HG03103 (cell line): ENCODE data around the gene TSHZ2.

Experiments
- ATAC-seq: cut with Tn5 transposase; IDR thresholded peaks from one replicate; pipeline ENCODE4 v1.9.1; 2021; ENCODE audit warnings: low read depth; ENCODE audit not compliant: unreplicated experiment

The TSHZ2 gene

DNA sequence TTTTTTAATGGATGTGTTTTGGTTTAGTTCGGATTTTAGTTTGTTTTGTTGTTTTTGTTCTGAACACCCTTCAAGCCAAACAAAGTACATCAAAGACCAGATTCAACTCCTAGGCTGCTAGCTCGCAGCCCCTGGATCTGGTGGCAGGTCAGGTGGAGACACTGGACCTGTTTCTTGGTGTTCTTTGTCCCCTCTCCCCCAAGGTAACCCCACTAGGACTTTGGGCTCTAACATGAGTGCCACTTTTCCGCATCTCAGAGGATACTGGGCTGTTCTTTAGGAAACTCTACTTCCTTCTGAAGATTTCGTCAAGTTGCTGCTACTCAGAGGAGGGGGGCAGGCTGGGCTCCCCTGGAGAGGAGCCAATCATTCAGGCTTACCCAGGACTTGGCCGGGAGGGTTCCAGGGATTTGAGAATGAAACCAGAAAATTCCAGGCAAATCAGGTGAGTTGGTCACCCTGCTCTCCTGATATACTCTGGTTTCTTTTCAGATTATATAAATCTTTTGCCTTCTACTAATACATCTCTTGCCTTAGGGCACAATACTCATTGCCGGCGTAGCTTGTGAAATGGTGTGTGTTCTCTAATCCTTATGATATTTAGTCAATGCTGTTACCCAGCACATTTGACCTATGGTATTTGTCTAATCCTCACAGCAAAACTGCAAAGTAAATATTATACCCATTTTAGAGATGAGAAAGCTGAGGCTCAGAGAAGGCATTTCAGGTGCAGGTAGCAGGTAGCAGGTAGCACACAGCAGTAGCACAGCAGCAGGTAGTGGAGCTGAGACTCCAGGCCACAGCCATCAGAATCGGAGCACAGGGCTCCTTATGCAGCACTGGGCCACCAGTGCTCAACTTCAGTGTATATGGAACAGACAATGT is 291.6 kb downstream of the TSHZ2 start:
- ATAC-seq, result no peak

DNA sequence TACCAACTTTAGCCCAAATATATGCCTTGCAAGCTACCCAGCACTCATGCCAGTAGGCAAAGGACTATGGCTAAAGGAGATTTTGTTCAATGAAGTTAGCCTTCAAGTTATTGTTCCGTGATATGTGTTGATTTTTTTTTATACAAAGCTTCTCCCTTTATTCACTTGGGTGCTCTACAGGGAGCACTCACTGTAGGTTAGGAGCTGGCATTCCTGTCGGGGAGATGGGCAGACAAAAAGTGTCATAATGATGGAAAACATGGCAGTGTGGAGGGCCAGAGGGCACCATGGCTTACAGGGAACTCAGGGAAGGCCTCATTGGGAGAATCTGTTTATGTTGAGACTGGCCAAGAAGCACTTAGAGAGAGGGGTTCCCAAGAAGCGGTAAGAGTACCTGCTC is 292.4 kb downstream of the TSHZ2 start:
- ATAC-seq, result no peak

DNA sequence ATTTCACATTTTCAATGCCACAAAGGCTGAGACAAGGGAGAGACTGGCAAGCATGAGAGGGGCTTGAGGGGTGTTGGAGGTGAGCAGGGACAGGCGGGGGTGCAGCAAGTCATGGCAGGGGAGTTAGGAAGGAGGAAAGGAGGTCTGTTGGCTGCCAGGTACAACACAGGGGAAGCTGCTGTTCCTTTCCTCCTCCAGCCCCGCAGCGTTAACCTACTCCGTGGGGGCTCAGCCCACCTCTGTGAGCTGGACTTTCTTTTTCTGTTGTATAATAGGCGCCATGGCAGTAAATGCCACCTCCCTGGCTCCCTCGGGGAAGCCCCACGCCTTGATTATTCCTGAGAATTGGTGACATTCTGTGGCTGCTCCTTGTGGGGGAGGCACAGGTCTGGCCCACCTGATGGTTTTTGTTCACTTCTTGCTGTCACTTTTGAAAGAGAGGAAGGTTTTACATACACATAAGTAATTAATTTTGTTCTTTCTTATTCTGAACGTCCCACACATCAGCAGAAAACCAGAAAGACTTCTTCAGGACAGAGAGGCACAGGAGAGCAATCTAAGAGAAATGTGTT is 293.2 kb downstream of the TSHZ2 start:
- no peak for ATAC-seq

DNA sequence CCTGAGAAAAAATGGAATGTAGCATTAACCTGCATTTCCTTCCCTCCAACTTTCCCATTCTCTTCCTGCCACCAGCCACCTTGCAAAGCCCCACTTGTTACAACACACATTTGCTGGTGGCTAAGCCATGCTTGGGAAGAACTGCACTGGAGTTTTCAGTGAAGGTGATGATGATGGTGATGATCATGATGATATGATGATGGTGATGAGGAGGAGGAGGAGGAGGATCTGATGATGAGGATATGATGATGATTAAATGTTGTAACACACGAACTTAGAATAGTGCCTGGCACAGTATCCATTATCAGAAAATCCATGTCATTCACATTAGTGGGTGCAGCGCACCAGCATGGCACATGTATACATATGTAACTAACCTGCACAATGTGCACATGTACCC is 297.2 kb downstream of the TSHZ2 start:
- ATAC-seq, result no peak

DNA sequence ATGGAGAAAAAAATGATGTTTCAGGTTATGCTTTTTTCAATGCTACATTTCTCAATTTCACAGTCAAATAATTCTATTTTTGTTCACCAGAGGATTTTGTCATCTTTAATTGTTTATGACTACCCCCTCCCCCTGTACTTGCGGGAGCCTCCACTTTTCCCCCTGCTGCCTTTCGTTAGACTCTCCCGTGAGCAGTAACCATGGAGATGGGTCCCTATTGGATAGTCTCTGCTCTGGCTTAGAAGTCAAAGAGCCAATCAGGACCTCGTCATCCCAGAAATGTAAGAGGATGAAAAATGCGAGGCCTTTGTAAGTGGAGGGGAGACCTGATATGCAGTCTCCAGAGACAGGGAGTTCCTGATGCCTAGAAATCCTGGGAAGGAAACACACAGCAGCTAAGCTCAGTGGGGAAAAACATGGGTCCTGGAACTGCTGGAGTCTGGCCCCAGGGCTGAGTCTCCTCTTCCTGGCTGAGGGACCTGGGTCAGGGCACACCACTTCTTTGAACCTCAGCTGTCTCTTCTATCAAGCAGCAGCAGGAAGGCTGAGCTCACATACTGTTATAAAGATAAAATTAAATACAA is 298.7 kb downstream of the TSHZ2 start:
- ATAC-seq, result no peak

DNA sequence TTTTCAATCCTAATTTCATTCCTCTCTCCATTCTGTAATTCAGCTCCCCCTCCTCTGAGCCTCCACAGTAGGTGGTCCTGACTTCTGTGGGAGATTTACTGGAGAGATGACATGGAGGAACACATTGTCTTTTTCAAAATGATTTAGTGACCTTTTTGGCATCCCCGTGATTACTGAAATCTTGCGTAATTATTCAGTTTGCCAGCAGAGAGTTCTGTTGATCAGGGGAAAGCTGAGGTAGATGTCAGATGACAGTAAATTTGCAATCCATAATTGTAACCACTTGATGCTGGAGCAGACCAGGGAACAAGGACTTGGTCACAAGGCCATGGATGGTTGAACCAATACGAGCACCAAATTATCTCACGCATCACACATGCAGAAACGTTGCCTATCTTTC is 302.2 kb downstream of the TSHZ2 start:
- no peak for ATAC-seq

DNA sequence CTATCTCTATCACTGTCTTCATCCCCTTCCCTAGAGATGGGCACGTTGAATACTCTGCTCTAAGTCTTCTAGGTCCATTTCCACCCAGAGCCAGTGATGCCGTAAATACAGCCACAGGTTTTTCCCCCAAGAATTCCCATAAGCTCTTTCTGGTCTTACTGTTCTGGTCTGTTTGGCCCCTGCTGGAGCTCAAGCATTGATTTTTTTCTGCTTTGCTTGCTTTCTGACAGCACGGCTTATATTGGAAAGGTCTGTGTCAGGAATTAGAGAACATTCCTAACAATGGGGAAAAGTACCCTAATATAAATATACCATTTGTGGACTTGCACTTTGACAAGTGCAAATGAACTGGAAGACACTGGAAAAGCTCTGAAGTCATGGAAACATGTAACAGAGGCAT is 302.6 kb downstream of the TSHZ2 start:
- ATAC-seq, result no peak

DNA sequence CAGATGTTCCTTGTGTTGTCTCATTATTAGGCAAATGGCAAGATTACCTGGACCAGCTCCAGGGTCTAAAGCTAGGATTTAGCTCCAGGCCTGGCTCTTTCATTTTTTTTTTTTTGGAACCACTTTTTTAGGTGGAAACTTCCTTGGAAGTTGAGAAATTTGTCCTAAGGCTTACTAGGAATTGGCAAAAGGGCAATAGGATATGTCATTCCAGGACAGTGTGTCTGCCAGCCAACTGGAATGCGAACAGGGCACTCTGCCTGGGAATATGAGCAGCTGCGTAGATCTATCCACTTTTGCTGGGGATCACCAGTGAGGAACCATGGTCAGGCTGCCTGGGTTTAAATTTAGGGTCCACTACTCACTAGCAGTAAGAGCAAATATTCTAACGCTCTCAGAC is 304.0 kb downstream of the TSHZ2 start:
- no peak for ATAC-seq

DNA sequence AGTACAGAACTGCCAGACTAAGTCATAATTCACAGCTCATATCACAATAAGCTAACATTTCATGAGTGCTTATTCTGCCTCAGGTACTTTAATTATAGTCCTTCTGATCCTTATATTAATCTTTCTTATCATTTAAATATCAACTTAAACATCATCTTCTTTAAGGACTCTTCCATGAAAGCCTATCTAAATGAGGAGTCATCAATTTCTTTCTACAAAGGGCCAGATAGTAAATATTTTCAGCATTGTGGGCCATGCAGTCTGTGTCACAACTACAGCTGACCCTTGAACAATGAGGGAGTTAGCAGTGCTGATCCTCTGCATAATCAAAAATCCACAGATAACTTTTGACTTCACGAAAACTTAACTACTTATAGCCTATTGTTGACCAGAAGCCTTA is 306.4 kb downstream of the TSHZ2 start:
- ATAC-seq, result no peak

DNA sequence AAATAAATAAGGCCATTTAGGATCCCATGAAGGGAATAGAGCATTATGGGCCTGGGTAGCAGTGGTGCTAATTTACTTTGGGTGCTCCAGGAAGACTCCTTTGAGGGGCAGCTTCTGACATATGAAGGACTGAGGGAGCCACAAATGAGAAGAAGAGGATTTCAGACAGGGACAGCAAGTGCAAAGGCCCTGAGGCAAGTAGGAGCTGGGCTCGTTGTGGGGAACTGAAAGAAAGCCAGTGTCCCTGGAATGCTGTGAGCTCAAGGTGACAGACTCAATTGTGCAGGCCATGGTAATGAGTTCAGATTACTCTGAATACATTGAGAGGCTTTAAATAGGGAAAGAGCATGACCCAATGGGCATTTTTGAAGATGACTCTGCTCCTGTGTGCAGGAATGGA is 307.6 kb downstream of the TSHZ2 start:
- no peak for ATAC-seq

DNA sequence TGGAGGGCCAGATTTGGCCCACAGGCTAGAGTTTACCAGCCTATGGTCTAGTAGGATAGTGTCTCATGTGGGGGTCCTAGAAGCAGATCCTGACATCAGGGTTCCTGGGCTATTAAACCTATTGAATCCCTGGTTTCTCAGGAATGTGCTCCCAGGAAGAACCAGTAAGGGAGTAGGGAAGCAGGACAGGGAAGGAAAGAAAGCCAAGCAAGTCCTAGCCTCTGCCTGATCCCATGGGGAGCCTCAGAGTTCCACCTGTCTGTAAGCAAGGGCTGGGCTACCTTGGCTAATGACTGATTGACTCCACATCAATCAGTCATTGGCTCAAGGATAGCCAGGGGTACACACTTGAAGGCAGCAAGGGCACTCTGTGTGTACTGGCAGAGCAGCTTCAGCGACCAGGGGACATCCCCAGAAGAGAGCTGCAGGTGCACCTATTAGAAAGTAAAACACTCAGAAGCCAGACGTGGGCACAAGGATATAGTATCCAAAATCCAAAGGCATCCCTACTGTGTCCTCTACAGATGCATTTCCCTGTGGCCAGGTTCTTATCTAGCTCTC is 309.5 kb downstream of the TSHZ2 start:
- ATAC-seq, result no peak

DNA sequence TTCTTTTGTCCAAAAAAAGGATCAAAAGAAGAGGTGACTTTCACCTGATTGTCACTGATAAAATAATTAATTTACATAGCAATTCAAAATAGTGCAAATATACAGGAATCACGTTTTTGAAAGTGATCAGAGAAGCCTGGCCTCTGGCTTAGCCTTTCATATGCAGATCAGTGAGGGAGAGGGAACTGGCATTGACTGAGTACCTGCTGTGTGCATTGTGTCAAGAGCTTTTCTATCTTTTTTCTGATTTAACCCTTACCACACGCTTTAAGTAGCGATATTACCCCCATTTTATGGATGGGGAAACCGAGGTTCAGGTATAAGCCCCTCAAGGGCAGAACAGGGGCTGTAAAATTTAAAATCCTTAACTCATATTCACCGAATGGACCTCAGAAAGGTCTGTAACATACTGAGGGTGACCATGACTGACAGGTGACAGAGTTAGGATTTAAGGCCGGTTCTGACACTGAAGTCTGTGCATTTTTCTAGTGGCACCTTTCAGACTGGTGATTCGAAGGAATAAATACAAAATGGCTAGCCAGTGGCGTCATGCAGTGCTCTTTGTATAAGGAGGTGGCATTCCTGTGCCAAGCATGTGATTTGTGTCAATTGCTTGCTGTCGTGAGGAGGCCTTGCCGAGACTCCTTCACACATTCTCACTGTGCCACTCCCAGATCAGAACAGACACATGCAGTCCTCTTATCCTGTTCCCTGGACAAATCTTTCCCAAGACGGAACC is 310.2 kb downstream of the TSHZ2 start:
- ATAC-seq, result no peak

DNA sequence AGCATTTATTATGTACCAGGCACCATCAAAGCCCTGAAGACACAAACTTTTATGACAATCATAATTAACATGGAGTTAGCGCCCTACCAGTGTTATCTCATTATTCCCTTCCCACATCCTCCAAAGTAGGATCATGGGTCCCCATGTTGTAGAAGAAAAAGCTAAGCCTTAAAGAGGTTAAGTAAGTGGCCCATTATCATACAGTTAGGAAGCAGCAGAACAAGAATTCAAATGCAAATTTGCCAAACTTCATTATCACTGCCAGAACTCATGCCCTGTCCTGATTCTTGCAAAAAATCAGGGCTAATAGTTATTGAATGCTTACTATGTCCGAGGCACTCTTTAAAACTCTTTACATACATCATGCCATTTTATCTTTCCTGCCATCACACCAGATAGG is 310.9 kb downstream of the TSHZ2 start:
- no peak for ATAC-seq

DNA sequence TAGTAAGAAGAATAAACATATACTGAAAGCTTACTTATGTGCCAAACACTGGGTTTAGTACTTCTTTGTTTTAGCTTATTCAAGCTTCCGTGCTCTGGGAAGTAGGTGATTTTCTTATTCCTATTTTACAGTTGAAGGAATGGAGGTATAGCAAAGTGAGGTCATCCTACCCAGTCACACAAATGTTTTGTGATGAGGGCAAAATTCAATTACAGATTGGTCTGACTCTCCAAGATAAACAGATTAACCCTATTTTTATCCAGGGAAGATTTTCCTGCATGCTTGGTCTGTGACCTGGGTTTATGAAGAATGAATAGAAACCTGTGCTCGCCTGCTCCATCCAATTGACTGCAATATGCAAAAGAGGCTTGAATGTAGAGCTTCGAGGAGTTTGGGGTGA is 311.4 kb downstream of the TSHZ2 start:
- ATAC-seq, result no peak

DNA sequence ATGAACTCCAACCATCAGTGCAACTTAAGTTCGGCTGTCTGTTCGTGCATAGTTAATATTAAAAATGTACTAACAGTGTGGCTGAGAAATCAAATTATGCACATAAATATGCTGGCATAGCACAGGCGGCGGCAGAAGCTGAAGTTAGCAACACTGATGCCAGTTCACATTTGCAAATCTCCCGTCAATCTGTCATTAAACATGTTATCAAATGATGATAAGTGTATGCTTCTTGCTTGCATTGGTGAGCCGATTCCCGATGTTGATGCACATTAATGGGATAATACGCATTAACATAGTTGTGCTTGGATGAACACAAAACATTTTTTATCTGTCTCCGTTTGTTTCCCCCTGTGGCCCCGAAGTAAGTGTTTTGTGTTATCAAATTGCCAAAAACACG is 312.1 kb downstream of the TSHZ2 start:
- ATAC-seq, result no peak

DNA sequence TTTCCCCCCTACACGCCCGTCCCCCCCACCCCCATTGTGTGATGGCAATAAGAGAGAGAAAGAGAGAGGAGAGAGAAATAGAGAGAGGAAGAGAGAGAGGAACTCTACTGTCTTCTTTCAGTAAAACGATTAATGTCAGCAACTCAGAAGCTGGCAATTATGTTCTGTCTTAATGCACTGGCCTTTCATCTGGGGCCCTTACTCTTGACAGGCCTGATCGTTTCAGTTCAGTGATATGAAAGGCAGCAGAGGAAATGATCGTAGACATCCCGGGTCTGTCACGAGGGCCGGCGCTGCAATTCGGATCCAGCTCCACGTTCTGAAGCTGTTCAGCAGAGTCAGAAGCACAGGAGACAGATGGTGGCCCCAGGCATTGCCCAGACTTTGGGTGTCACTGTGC is 312.5 kb downstream of the TSHZ2 start:
- ATAC-seq, result no peak

DNA sequence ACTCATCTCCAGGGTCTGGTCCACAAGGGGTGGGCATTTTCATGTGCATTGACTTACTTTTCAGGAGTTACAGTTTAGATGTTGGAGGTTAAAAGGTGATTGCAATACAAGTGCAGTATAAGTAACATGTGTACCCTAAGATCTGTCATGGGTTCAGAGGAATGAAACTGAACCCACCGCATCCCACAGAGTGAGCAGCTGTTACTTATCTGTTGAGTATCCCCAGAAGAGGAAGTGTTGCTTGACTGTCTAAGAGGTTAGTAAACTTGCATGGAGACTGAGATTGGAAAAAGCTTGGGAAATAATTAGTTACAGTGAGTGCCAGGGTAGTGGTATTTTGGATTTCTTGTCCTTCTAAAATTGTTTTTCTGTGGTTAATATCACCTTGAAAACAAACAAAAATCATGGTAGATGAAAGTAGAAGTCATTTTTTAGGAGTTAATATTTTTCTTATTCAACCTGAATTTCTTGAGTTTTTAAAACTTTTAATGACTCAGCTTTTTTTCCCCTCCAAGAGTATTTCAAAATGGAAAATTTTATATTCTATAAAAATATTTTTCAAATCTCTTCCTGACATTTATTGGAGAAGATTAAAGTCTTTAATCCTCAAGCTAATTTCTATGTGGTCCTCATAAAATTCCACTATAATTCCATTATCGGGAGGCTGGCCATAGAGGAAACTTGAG is 315.3 kb downstream of the TSHZ2 start:
- no peak for ATAC-seq

DNA sequence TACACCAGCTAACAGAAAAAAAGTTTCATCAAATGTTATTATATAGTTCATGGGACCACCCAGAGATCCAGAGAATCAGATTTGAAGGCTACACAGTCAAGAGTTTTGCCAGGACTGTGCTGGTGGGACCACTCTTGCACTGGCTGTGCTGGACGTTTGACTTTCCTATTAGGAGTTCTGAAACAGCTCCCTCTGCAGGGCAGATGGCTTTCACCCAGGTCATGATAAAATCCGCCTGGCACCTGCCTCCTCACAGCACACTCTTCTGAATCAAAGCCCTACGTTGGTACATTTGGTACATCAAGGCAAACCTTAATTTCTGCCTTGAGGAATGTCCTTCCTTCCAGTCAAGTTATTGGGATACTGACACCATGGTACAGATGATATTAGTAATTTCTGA is 319.4 kb downstream of the TSHZ2 start:
- no peak for ATAC-seq

DNA sequence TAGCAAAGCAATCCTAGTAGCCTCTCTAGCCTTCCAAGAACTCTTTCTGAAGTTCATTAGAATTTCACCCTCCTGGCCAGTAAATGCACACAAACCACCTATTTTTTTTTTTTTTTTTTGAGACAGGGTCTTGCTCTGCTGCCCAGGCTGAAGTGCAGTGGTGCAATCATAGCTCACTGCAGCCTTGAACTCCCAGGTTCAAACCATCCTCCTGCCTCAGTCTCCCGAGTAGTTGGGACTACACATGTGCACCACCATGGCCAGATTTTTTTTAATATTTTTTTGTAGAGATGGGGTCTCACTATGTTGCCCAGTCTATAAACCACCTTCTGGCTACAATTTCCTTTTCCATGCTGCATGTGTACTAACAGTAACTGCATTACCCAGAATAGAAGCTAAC is 320.2 kb downstream of the TSHZ2 start:
- no peak for ATAC-seq

DNA sequence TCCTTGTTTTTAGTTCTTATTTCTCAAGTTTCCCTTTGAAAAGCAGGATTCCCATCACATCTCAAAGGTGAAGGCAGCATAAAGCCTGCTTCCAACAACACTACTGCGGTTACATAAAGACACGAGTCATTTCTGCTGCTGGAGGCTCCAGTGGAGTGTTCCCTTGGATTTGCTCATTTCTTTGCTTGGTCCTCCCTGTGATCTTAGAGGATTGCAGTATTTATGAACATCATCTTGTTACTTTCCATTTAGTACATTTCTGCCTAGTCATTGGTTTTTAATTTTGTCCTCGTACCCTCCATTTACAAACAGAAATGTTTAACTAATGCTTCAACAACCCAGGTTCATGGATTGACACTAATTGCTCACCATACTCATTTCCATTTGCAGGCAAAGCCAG is 322.6 kb downstream of the TSHZ2 start:
- ATAC-seq, result no peak

DNA sequence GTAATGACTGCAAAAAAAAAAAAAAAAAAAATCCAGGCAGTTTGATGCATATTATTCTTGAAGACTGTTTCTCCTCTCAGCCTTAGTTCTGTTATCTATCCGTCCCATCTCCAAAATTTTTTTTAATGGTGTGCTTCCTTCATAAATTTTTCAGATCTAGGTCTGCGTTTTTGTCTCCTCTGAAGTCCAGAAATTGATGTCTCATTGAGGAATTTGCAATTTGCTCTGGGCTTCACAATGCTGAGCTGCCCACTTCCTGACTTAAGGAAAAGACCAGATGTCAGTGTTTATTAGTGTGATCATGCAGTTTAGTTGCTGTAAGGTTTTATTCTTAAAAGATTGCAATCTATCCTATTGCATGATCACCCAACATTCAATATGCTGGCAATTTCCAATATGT is 323.9 kb downstream of the TSHZ2 start:
- ATAC-seq, result no peak
